Mesenchymal stem cell (in vitro differentiated cells and primary cell): ENCODE data around the gene MFF. TPM values are rescaled to one million over a fixed set of nuclear protein-coding genes. Genes with fewer than 3 reads are reported as not detected.

ENCODE experiments used
- DNase-seq: peaks from one replicate; pipeline ENCODE4 v3.0.0-alpha.2; 2013
- H2AFZ ChIP-seq: one replicate; pipeline ENCODE4 v1.6.1; 2013; ENCODE audit warnings: low read depth, mild to moderate bottlenecking, control low read depth, inconsistent platforms, low read length, moderate library complexity
- H2AK5ac ChIP-seq: 2 replicates; pipeline ENCODE4 v1.6.1; 2013; ENCODE audit warnings: low read length, moderate library complexity, mild to moderate bottlenecking, inconsistent platforms; ENCODE audit not compliant: severe bottlenecking
- H2BK120ac ChIP-seq: one replicate; pipeline ENCODE4 v1.6.1; 2013; ENCODE audit warnings: low read depth, mild to moderate bottlenecking, inconsistent platforms, low read length, moderate library complexity
- H2BK12ac ChIP-seq, 2 experiments: one replicate each; pipeline ENCODE4 v1.6.1; 2013; ENCODE audit warnings: inconsistent platforms in 2 of 2, low read length in 2 of 2, mild to moderate bottlenecking in 2 of 2, moderate library complexity in 2 of 2, control low read depth in 1 of 2
- H2BK15ac ChIP-seq: one replicate; pipeline ENCODE4 v1.6.1; 2013; ENCODE audit warnings: mild to moderate bottlenecking, low read depth, inconsistent platforms; ENCODE audit not compliant: poor library complexity, severe bottlenecking
- H2BK5ac ChIP-seq: 2 replicates; pipeline ENCODE4 v1.6.1; 2013; ENCODE audit warnings: low read depth, mild to moderate bottlenecking, low read length, control low read depth, inconsistent platforms; ENCODE audit not compliant: poor library complexity, severe bottlenecking
- H3K14ac ChIP-seq, 2 experiments: one replicate each; pipeline ENCODE4 v1.6.1; 2013; ENCODE audit warnings: inconsistent platforms in 2 of 2, low read length in 2 of 2, control low read depth in 1 of 2, mild to moderate bottlenecking in 1 of 2, moderate library complexity in 1 of 2
- H3K18ac ChIP-seq, 2 experiments: one replicate each; pipeline ENCODE4 v1.6.1; 2013; ENCODE audit warnings: inconsistent platforms in 2 of 2, low read length in 2 of 2, control low read depth in 1 of 2, low read depth in 1 of 2, mild to moderate bottlenecking in 1 of 2
- H3K23ac ChIP-seq, 2 experiments: one replicate each; pipeline ENCODE4 v1.6.1; 2013; ENCODE audit warnings: inconsistent platforms in 2 of 2, low read length in 2 of 2, mild to moderate bottlenecking in 2 of 2, moderate library complexity in 2 of 2, control low read depth in 1 of 2
- H3K27ac ChIP-seq: 2 replicates; pipeline ENCODE4 v1.5.1; 2013; ENCODE audit warnings: mild to moderate bottlenecking, moderate library complexity, low read length, control low read depth, inconsistent platforms; ENCODE audit not compliant: poor library complexity, severe bottlenecking
- H3K27me3 ChIP-seq, 2 experiments: 2 replicates each; pipeline versions ENCODE4 v1.6.1 to v1.7.0; 2013; ENCODE audit warnings: low read length in 2 of 2, mild to moderate bottlenecking in 2 of 2, moderate library complexity in 2 of 2, control low read depth in 1 of 2, inconsistent platforms in 1 of 2; ENCODE audit not compliant: control insufficient read depth in 1 of 2, insufficient read depth in 1 of 2
- H3K36me3 ChIP-seq, 2 experiments: 2 replicates each; pipeline versions ENCODE4 v1.6.1 to v1.7.0; 2013; ENCODE audit warnings: low read length in 2 of 2, control low read depth in 1 of 2, inconsistent platforms in 1 of 2, low read depth in 1 of 2, mild to moderate bottlenecking in 1 of 2; ENCODE audit not compliant: insufficient read depth in 2 of 2, control insufficient read depth in 1 of 2
- H3K4ac ChIP-seq, 2 experiments: one replicate each; pipeline ENCODE4 v1.6.1; 2013; ENCODE audit warnings: inconsistent platforms in 2 of 2, low read length in 2 of 2, mild to moderate bottlenecking in 2 of 2, moderate library complexity in 2 of 2, control low read depth in 1 of 2, low read depth in 1 of 2
- H3K4me1 ChIP-seq: 2 replicates; pipeline ENCODE4 v1.6.1; 2013; ENCODE audit warnings: low read depth, low read length, control low read depth; ENCODE audit not compliant: control insufficient read depth, insufficient read depth
- H3K4me2 ChIP-seq: 2 replicates; pipeline ENCODE4 v1.6.1; 2013; ENCODE audit warnings: low read length, mild to moderate bottlenecking, inconsistent platforms; ENCODE audit not compliant: poor library complexity, severe bottlenecking
- H3K4me3 ChIP-seq, 2 experiments: 2 replicates each; pipeline versions ENCODE4 v1.5.1 to v1.7.0; 2013; ENCODE audit warnings: low read length in 2 of 2, mild to moderate bottlenecking in 2 of 2, control low read depth in 1 of 2, low read depth in 1 of 2; ENCODE audit not compliant: insufficient read depth in 1 of 2
- H3K79me1 ChIP-seq: replicated peaks from 2 replicates; pipeline ENCODE4 v1.6.1; 2013; ENCODE audit warnings: mild to moderate bottlenecking, control low read depth, low read length, inconsistent platforms; ENCODE audit not compliant: poor library complexity, severe bottlenecking
- H3K9ac ChIP-seq: 2 replicates; pipeline ENCODE4 v1.7.0; 2013; ENCODE audit warnings: mild to moderate bottlenecking, low read length, moderate library complexity
- H3K9me3 ChIP-seq: 2 replicates; pipeline ENCODE4 v1.7.0; 2013; ENCODE audit warnings: mild to moderate bottlenecking, low read length; ENCODE audit not compliant: control insufficient read depth
- H4K8ac ChIP-seq: one replicate; pipeline ENCODE4 v1.6.1; 2013; ENCODE audit warnings: inconsistent platforms, mild to moderate bottlenecking, low read length, moderate library complexity
- H4K91ac ChIP-seq: one replicate; pipeline ENCODE4 v1.6.1; 2013; ENCODE audit warnings: mild to moderate bottlenecking, low read length, inconsistent platforms
- WGBS: methylation state at CpG from one replicate; pipeline ENCODE4 v1.1.7; 2013; ENCODE audit warnings: mixed read lengths; 5-methylcytosine and 5-hydroxymethylcytosine counted together
- polyA plus RNA-seq, 2 experiments: library from polyadenylated mRNA; stranded (reverse); fragments of 200-250 nt; gene quantifications; one replicate each; pipeline ENCODE4 v1.2.3, GENCODE V29; 2013

Gene MFF, protein sequence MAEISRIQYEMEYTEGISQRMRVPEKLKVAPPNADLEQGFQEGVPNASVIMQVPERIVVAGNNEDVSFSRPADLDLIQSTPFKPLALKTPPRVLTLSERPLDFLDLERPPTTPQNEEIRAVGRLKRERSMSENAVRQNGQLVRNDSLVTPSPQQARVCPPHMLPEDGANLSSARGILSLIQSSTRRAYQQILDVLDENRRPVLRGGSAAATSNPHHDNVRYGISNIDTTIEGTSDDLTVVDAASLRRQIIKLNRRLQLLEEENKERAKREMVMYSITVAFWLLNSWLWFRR
- polyA plus RNA-seq (2013, experiment 1 of 2), result 80.3 TPM
- 80.6 TPM for polyA plus RNA-seq (2013, experiment 2 of 2)

DNA sequence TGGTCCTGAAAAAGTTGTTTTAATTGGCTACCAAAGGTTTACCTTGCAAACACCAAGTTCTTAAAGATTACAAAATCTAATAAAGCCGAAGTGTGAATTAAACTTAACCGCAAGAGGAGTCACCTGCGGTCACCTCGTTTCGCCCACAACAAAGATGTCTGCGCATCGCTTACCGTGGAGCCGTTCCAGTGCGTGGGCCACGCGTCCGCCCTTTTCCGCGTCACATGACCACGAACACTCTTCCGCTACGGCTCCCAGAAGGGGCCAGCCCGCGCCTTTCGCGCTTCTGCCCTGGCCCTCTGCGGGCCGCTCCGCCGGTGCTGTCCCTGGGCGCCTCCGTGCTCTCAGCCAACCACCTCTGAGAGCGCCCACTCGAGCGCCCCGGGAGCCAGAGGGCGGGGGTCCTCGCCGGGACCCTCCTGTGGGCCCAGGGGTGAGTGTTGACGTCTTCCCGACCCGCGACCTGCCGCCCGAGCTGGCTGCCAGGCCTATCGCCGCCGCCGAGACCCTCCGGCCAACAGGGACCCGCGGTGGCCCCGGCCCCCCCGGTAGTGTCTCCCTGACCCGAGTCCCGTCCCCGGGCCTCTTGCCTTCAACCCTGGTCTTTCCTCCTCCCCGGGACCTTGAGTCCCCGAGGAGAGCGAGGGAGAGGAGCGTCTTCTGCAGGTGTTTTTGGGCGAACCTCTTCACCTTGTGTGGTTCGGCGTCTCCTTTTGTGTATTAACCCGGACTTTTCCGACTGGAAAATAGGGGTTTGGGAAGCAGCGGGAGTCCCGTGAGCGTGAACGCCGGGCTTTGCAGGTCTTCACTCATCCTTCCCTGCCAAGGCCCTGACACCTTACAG lies at the start of gene MFF:
TSS of gene MFF (plus strand) at position 257 of the 844 bp plus-strand sequence. CDS start 5,415 bp downstream, outside the sequence.
- peak within 1 kb of the TSS in 1 of 2 experiments; percentile 59 for H3K14ac ChIP-seq
- peak within 1 kb of the TSS; percentile 47 for H4K91ac ChIP-seq
- no peaks in the 10 kb centered on the region for H3K27me3 ChIP-seq
- peak within 1 kb of the TSS; percentile 90 for H2BK120ac ChIP-seq
- peaks cover 6 to 7% of the 10 kb centered on the region in 2 experiments for H3K36me3 ChIP-seq
- peak within 1 kb of the TSS; percentile 68 to 93 for H3K4ac ChIP-seq
- peaks cover 8% of the 10 kb centered on the region for H3K79me1 ChIP-seq
- peak within 1 kb of the TSS; percentile 49 for H2BK15ac ChIP-seq
- H3K4me1 ChIP-seq, result peaks cover 2% of the 10 kb centered on the region
- DNase-seq, result peak; percentile 92
- no peak within 1 kb of the TSS for H3K23ac ChIP-seq
- H3K9me3 ChIP-seq, result no peaks in the 10 kb centered on the region
- no peak within 1 kb of the TSS for H2AK5ac ChIP-seq
- peak within 1 kb of the TSS; percentile 48 for H3K27ac ChIP-seq
- WGBS, result 1% methylated on average over 65 of the region's 67 CpGs
- H4K8ac ChIP-seq, result peak within 1 kb of the TSS; percentile 87
- H3K4me2 ChIP-seq, result peak within 1 kb of the TSS; percentile 96
- peak within 1 kb of the TSS; percentile 64 to 67 for H3K18ac ChIP-seq
- peak within 1 kb of the TSS; percentile 92 for H3K9ac ChIP-seq
- H2BK12ac ChIP-seq, result peak within 1 kb of the TSS in 1 of 2 experiments; percentile 10
- H3K4me3 ChIP-seq, result peak within 1 kb of the TSS; percentile 85 to 88
- peak within 1 kb of the TSS; percentile 46 for H2BK5ac ChIP-seq
- H2AFZ ChIP-seq, result peak within 1 kb of the TSS; percentile 88

- H3K79me1 ChIP-seq, result no peaks in the 10 kb centered on the region
- H3K14ac ChIP-seq, result no peak overlapping the region
- no peak overlapping the region for H2AFZ ChIP-seq
- no peak overlapping the region for H3K4ac ChIP-seq
- no peaks in the 10 kb centered on the region for H3K27me3 ChIP-seq
- DNase-seq, result peak; percentile 5
- H3K9ac ChIP-seq, result no peak overlapping the region
- H3K27ac ChIP-seq, result no peak overlapping the region
- no peak overlapping the region for H2BK15ac ChIP-seq
- no peak overlapping the region for H3K4me2 ChIP-seq
- no peak overlapping the region for H3K4me3 ChIP-seq
- H3K23ac ChIP-seq, result no peak overlapping the region
- H2BK120ac ChIP-seq, result no peak overlapping the region
- no peak overlapping the region for H4K91ac ChIP-seq
- no peaks in the 10 kb centered on the region for H3K9me3 ChIP-seq
- H2BK5ac ChIP-seq, result no peak overlapping the region
- no peak overlapping the region for H2AK5ac ChIP-seq
- H3K36me3 ChIP-seq, result no peaks in the 10 kb centered on the region
- H3K18ac ChIP-seq, result no peak overlapping the region
- no peak overlapping the region for H4K8ac ChIP-seq
- no peaks in the 10 kb centered on the region for H3K4me1 ChIP-seq
- H2BK12ac ChIP-seq, result no peak overlapping the region
Measured at GRCh38 chr2:227280895-227281294, 44.2 kb upstream of the MFF start.

- Histone ChIP-seq H2BK5ac (no peak overlapping the region), H3K14ac (no peak overlapping the region)
Measured at GRCh38 chr2:227285741-227286236, 39.3 kb upstream of the MFF start.

DNA sequence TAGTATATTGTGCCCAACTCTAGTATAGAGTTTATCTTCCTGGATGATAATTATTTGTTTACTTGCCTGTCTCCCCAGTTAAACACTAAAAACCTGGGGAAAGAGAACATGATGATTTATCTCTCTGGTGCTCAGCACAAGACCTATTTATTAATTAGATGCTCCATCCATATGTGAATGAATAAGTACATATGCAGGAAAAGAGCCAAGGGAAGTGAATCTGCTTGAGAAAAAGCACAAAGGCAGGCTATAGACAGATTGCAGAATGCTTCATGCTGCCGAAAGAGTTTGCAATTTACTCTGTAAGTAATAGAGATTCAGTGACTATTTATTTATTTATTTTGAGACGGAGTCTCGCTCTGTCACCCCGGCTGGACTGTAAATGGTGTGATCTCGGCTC lies 37.3 kb upstream of the MFF start:
- H3K4me1 ChIP-seq, result no peaks in the 10 kb centered on the region
- no peak overlapping the region for H3K9ac ChIP-seq
- H3K27me3 ChIP-seq, result no peaks in the 10 kb centered on the region
- WGBS, result 91% methylated on average over 5 of the region's 5 CpGs
- no peak overlapping the region for H3K14ac ChIP-seq
- H2BK5ac ChIP-seq, result no peak overlapping the region
- H3K4me3 ChIP-seq, result no peak overlapping the region
- H2BK15ac ChIP-seq, result no peak overlapping the region
- H3K4ac ChIP-seq, result no peak overlapping the region
- no peaks in the 10 kb centered on the region for H3K36me3 ChIP-seq
- H4K8ac ChIP-seq, result no peak overlapping the region
- H3K79me1 ChIP-seq, result no peaks in the 10 kb centered on the region
- H2BK120ac ChIP-seq, result no peak overlapping the region
- DNase-seq, result no peak
- H2BK12ac ChIP-seq, result no peak overlapping the region
- no peak overlapping the region for H3K27ac ChIP-seq
- no peak overlapping the region for H2AFZ ChIP-seq
- no peak overlapping the region for H4K91ac ChIP-seq
- no peaks in the 10 kb centered on the region for H3K9me3 ChIP-seq
- no peak overlapping the region for H3K23ac ChIP-seq
- H2AK5ac ChIP-seq, result no peak overlapping the region
- no peak overlapping the region for H3K4me2 ChIP-seq
- H3K18ac ChIP-seq, result no peak overlapping the region

More at GRCh38 chr2:227285741-227286236, 39.3 kb upstream of the MFF start:
- Histone ChIP-seq H3K27ac (no peak overlapping the region), H3K79me1 (no peaks in the 10 kb centered on the region), H2BK12ac (no peak overlapping the region), H3K4me3 (no peak overlapping the region), H2BK120ac (no peak overlapping the region), H3K9me3 (no peaks in the 10 kb centered on the region), H3K4me1 (no peaks in the 10 kb centered on the region), H3K36me3 (no peaks in the 10 kb centered on the region), H3K9ac (no peak overlapping the region), H4K8ac (no peak overlapping the region), H3K23ac (no peak overlapping the region), H3K27me3 (no peaks in the 10 kb centered on the region), H3K4ac (no peak overlapping the region), H2BK15ac (no peak overlapping the region), H4K91ac (no peak overlapping the region), H3K4me2 (no peak overlapping the region), H3K18ac (no peak overlapping the region), H2AFZ (no peak overlapping the region), H2AK5ac (no peak overlapping the region)
- DNase-seq, result no peak
- WGBS, result 93% methylated on average over 5 of the region's 6 CpGs
